HK-2 (cell line): ENCODE data around the gene CYYR1.

Experiments used
- DNase-seq: peaks from one replicate; pipeline ENCODE4 v3.0.0-alpha.2; 2018; ENCODE audit not compliant: unreplicated experiment

Gene CYYR1

DNA sequence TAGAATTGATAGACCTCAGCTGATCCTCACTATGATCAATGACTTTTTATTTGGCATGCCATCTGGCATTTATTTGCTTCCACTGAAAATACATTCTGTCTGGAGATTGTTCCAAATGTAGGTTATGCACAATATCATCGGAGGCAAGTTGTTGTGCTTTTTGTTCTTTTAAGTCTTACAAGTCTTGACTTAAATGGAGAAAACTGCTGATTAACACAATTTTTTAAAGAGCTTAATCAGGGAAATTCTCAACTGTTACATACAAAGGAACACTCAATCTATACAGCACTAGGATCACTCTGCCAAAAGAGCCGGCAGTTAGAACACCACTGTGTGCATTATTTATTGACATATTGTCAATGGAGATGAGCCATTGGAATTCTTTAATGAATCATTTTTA lies 19.2 kb downstream of the CYYR1 start:
- no peak for DNase-seq

DNA sequence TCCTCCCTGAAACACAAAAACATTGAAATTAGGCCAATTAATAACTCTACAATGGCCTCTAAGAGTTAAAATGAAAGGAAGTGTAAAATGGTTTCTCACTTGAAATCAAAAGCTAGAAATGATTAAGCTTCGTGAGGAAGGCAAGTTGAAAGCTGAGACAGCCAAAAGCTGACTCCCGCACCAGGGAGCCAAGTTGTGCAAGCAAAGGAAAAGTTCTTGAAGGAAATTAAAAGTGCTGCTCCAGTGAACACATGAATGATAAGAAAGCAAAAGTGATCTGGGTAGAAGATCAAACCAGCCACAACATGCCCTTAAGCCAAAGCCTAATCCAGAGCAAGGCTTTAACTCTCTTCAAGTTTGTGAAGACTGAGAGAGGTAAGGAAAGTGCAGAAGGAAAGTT lies 22.8 kb downstream of the CYYR1 start:
- no peak for DNase-seq

DNA sequence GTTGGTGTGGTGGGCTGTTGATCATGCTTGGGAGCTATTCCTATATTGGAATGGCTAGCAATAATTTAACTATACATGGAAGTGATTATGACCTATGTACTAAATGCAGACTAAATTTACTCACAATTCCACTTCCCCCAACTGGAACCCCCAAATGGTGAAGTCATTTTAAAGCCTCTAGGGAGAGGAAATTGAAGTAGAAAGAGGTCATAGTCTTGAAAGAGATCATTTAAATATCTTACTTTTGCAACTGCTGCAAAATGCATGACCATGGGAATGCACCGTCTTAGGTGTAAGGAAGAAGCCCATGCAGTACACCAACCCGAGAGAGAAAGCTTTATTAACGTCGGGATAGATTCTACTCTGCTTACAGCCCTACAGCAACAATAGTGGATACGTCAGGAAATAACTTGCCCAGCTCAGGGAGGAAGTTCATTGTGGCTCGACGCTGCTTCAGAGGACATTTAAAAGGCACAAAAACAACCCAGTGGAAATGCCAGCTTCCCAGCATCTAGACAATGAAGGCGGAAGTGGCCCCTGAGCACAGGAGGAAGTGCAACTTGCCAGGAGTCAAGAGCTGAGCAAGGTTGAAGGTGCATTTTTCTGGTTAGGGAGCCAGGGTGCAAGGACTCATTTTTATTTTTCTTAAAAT lies 26.5 kb downstream of the CYYR1 start:
- DNase-seq = no peak

DNA sequence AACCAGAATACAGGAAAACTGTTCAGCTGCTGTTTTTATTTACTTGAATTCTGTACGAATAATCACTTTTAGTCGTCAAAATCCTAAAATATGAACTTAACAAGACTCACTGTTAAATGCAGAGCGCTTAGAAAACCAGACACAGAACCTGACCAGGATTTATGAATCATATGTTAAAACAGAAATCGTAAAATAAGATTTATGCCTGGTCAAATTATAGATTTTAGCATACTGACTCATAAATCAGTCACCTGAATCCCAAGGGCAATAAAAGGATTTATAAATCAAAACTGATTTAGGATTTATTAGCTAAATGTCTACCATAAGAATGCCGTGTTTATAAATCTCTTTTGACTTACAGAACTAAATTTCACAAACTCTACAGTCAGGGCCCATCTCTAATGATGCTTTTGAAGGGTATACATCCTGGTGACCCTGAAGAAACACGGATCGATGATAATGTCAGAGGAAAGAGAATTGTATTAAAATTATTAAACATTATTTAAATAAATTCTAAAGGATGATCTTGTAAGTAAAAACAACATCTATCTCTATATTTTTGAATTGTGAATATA lies 28.8 kb downstream of the CYYR1 start:
- no peak for DNase-seq

DNA sequence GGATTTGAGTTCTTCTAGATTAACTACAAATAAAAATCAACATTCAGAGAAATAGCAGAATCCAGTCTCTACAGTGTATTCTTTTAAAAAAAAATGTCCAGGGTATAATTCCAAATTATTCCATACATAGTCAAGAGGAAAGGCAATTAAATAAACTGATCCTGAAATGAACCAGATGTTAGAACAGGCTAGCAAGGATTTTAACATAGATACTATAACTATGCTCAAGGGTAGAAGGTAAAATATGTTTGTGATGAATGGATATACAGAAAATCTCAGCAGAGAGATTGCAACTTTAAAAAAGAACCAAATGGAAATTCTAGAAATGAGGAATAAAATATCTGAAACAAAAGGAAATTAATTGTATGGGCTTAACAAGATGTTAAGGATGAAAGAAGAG lies 32.4 kb downstream of the CYYR1 start:
- DNase-seq = no peak

DNA sequence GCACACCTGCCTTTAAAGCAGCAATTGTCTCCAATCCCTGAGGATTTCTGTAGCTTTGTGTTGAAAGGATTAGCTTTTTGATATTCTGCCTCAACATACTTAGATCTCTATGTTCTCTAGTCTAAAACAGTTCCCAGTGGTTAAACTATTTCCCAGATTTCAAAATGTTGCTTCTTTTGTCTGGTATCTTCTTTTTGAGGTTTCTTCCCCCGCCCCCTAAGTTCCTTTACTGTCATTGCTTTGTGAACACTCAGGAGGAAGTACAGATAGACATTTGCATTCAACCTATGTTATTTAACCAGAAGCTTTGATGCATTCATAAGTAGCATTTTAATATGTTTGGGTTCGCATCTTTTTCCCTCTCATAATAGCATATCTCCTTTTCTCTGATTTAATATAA lies 33.5 kb downstream of the CYYR1 start:
- no peak for DNase-seq

DNA sequence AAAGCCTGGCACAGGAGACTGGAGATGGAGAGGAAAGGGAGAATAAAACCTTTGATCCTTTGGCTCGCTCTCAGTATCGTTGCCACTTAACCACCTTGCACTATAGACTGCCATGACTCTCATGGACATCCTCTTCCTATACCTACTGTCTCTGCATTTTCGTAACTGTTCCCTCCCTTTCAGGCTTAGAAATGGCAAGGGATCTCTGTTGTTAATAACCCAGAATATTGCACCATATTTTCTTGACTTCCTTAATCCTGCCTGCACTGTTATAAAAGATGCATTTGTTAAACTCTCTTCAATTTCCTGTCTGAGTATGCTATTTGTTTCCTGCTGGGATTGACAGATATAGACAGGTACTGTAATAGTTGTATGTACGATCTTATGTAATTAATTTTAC lies 38.6 kb downstream of the CYYR1 start:
- DNase-seq = no peak

DNA sequence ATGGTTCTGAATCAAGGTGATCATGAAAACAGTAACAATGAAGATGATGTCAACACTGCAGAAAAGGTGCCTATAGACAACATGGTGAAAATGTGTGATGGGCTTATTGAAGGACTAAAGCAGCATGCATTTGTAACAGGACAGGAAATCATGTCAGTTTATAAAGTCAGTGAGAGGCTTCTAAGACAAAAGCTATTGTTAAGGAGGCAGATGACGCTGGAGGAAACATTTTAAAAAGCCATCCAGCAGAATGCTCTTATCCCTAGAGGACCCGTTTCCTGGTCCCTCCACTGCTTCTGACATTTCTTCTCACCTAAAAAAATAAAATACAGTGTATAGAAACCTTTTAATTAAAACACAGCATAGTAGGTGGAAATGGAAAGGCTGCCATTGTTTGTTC lies 40.9 kb downstream of the CYYR1 start:
- DNase-seq = no peak

DNA sequence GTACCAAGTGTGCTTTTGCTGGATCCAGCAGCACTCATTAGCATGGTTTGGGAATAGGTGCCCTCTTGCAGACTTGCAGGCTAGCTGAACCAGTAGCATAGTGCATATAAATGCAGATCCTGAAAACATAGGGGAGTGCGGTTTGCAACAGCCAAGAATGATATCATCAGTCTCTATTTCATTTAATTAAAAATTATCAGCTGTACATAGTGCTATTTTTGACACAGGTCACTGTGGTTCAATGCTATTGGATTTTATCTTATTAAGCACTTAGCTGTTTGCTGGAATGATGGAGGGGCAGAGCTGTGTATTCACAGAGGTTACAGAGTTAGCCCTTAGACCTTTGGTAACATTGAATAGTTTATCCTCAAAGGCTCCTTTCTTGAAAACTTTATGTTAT lies 43.6 kb downstream of the CYYR1 start:
- DNase-seq = no peak

DNA sequence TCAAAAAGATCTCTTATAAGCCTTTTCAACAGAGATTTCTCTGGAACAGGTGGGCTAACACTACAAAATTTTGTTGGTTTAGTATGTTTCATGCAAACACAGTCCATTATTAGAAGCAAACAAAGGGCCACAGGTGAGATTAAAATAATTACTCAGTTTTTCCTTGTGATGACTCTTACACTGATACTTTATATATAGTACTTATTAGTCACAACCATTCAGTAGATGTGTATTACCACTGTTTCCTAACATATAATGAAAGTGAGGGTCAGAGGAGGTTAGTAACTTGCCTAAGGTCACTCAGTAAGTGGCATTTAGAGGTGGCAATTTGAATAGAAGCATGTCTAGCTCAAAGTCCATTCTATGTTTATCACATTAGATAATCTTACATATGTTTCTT lies 44.2 kb downstream of the CYYR1 start:
- no peak for DNase-seq

DNA sequence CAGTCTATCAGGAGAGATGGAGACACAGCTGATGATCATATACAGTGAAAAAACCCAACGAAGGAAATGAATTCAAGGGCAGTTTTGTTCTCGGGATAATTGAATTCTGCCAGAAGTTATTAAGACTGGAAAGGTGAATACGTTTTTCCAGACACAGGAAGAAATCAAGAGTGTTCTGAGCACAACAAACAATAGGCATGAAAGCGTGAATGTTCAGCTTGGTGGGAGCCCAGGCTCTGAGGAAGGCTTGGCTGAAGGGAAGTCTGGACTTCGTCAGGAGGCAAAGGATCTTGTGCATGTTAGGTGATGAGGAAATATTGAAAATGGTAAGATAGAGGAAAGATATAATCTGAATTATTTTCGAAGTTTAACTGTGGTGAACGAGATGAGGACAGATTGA lies 50.4 kb downstream of the CYYR1 start:
- DNase-seq = no peak

DNA sequence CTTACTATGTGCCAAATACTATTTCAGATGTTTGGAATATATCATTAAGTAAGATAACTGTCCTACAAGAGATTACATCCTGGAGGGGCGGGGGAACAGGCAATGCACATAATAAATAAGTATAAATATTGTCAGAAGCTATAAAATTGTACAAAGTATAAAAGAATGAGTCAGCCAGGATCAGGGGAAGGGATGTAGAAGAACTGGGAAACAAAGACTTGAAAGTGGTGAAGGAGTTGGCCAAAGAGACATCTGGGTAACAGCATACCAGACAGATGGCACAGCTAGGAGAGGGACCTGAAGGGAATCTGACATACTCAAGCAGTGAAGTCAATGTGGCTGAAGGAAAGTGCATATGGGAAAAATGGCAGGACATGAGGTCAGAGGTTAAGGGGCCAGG lies 53.9 kb downstream of the CYYR1 start:
- DNase-seq = no peak

DNA sequence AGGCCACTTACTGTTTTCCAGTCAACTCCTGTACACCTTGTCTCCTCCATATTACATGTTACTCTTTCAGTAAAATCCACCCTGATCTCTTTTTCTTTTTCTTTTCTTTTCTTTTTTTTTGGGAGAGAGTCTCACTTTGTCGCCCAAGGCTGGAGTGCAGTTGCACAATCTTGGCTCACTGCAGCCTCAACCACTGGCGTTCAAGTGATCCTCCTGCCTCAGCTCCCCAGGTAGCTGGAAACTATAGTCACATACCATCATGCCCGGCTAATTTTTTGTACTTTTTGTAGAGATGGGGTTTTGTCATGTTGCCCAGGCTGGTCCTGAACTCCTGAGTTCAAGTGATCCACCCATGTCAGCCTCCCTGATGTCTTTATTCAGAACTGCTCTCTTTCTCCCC lies 57.8 kb downstream of the CYYR1 start:
- no peak for DNase-seq

DNA sequence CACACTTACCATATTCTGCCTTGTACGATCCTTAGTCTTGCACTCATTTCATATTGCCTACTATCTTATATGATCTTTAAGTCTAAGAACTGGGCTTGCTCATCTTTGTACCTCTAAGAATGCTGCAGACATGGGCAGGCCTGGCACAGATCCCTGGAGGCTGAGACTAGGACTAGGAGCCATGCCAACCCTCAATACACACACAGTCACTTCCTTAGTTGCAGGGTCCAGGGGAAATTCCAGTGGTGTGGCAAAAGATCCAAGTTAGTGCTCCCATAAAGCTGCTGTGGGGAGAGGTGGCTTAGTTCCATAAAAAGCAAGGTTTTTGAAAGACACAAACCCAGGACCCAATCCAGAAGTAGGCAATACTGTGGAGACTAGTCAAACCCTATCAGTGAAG lies 59.9 kb downstream of the CYYR1 start:
- no peak for DNase-seq

DNA sequence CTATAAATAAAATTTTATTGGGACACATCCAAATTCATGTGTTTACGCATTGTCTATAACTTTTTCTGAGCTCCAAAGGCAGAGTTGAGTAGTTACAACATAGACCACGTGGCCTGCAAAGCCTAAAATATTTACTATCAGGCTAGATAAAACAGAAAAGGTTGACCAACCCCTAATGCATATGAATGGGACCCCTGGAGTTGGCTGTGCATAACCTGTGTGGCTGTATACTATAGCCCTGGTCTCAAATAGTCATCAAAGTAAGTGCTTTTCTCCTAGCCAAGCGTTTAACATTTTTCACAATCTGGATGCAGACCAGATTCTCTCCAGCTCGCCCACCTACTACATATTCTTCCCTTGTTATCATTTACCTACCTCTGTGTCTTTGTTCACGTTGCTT lies 60.4 kb downstream of the CYYR1 start:
- DNase-seq = no peak

DNA sequence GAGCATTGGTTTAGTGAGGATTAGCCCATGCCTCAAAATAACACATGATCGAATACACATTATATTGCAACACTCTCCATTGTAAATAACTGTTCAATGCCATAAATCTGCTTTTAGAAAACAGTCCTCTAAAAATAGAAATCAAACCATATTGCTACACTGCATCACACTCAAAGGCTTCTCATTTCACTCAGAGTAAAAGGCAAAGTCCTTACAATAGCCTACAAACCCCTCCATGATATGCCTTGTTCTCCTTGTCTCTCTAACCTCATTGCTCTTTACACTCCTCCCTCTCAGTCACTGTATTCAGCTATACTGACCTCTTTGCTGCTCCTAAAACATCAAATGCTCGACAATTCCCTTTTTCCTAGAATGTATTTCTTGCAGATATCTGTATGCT lies 64.2 kb downstream of the CYYR1 start:
- DNase-seq = no peak

DNA sequence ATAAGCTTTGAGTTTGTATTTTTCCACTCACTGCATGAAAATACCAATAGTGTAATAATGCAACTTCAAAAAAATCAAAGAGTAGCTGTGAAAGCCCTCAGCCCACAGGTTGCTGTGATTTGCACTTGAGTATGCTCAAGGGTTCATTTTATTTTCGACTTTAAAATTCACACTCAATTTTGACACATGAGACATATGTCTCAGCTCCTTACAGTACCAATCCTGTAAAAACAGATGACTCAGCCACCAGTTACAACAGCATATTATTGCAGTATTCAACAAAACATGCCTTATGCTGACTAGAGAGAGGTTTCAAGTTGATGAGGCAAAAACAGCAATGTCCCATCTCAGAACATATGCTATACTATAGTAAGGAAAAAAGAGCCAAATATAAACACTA lies 66.1 kb downstream of the CYYR1 start:
- DNase-seq = no peak

DNA sequence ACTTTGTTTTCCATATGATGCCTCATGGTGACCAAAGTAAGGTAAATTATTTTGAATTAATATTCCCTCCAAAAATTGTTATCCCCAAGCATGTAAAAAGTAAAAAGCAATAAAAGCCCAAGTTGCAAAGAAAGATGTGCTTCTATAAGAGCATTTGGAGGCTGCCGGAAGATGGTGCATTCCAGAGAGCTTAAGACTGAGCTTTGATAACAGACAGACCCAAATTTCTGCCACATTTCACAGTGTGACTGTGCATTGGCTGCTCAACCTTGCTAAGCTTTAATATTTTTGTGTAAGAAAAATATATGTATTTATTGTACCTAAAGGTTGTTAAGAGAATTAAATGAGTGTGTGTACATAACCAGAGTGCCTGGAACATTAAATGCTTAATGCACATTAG lies 67.9 kb downstream of the CYYR1 start:
- no peak for DNase-seq

DNA sequence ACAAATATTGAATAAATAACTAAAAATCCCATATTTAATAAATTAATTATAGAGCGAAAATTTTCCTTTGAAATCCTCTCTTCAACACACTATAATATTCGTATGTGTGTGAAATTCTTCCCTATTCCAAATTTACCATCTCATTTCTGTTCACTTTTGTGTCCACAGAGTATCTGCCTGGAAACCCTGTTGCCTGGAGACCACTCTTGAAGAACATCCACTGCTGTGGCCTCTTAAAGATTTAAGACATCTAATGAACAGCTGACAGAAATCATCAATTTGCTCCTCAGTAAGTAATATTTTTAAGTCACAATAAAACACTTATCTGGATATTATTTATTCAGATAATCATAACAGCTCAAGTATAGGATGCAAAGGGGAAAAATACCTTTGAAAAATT lies 69.7 kb downstream of the CYYR1 start:
- no peak for DNase-seq

DNA sequence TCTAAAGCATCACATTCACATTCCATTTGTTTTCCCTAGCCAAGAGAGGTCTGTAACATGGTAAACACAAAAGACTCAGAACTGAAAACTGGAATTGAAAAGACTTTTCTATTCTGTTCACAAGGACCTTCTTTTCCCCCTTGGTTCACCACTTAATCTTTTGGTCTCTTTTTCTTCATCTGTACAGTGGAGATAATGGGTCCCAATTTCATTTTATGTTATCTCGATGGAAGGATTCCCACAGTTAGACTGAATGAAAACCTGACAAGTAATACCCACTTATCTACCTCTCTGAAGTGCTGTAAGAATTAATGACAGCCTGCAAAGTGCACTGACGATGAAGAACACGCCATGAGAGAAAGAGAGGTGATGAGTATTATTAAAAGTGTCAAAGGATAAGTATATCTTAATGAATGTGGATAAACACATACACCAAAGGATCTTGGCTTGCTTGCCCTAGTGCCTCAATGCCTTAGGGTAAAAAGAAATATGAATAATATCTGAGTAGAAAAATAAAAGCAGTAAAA lies 71.5 kb downstream of the CYYR1 start:
- no peak for DNase-seq

DNA sequence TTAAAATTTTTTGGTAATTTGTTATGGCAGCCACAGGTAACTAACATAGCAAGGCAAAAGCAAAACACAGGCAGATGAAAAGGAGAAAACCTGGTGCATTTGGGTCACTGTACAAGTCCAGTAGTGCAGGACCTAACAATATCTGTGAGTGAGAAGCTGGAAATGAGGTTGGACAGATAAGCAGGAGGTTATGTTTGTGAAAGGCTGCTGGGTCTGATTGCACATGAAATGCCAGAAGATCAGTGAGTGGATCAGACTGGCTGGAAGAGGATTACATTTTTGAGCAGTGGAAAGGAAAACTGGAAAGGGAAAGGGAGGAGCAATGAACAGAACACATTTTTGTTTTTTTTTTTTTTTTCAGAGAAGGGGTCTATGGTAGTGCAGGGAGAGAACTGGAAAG lies 73.6 kb downstream of the CYYR1 start:
- DNase-seq = no peak

DNA sequence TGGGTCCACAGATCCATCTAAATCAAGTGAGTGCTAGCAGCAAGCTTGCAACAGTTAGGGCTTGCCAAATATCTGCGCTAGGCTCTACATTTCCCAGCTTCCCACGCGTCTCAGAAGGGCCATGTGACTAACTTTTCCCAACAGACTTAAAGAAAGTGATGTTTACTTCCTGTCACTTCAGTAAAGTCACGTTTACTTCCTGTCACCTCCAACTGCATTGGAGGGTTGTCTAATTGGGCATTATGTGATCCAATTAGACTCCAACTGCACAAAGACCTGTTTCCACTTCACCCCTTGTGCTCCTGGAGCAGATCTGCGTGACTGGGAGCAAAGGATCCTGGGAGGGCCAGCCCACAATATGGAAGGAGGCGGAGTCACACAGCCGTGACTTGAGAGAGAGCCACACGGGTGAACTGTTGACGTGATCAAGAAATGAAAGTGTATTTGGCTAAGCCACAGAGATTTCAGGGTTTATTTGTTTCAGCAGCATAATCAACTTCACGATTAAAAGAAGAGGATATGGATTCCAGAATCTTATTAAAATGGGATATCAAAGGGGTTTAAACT lies 77.7 kb downstream of the CYYR1 start:
- DNase-seq = no peak

DNA sequence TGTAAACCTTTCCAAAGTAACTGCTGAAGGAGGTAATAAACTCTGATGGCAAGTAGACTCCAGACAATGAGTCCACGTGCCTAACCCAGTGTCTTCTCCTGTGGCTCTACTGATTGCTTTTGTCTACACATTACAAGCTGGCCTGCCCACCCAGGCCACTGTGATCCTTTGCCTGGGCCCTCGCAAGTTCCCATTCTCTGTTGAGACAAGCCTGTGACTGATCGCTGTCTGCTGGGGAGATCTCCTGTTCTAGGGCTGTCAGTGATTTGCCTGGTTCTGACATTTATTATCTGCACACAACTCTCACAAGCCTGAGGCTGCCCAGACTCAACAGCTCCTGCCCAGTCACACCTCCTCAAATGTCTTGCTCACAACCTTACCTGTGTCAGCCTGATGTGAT lies 81.4 kb downstream of the CYYR1 start:
- no peak for DNase-seq

DNA sequence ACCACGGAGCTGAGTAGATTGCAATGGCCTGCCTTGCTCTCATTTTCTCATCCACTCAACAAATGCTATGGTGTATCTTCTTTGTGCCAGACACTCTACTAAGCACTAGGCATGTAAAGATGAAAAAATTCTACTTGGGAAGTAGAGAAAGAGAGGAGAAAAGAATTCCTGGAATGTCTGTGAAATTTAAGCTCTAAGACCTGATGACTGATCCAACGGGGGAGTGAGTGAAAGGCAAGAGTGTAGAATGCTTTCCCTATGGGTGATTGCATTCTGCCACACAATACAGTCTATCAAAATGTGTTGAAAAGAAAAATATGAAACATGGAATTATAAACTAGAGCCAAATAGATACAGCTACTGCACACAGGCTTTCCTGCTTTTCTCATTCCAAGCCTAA lies 82.3 kb downstream of the CYYR1 start:
- DNase-seq = no peak
